Adipocyte (in vitro differentiated cells): ENCODE data around the gene METRNL.
"Not testable (repeated sequence)": the region's sequence is repeated elsewhere in the genome, so short reads cannot be mapped to it uniquely, and the experiment has no call there.

Experiments used
- DNase-seq: peaks from one replicate; pipeline ENCODE4 v3.0.0-alpha.2; 2015; ENCODE audit warnings: low read depth
- H3K27me3 ChIP-seq: replicated peaks from 2 replicates; pipeline ENCODE4 v1.7.0; 2013; ENCODE audit warnings: mild to moderate bottlenecking, low read length, moderate library complexity; ENCODE audit not compliant: control insufficient read depth, insufficient read depth
- H3K36me3 ChIP-seq: 2 replicates; pipeline ENCODE4 v1.7.0; 2013; ENCODE audit warnings: low read length, mild to moderate bottlenecking, moderate library complexity; ENCODE audit not compliant: control insufficient read depth, insufficient read depth, severe bottlenecking
- H3K4me1 ChIP-seq: 2 replicates; pipeline ENCODE4 v1.7.0; 2013; ENCODE audit warnings: mild to moderate bottlenecking, low read length, moderate library complexity; ENCODE audit not compliant: control insufficient read depth, insufficient read depth
- H3K4me3 ChIP-seq: 2 replicates; pipeline ENCODE4 v1.7.0; 2013; ENCODE audit warnings: mild to moderate bottlenecking, low read length, moderate library complexity
- H3K9ac ChIP-seq: 2 replicates; pipeline ENCODE4 v1.7.0; 2013; ENCODE audit warnings: mild to moderate bottlenecking, low read length, moderate library complexity
- H3K9me3 ChIP-seq: 2 replicates; pipeline ENCODE4 v1.7.0; 2013; ENCODE audit warnings: mild to moderate bottlenecking, low read length, moderate library complexity; ENCODE audit not compliant: control insufficient read depth

Gene METRNL

DNA sequence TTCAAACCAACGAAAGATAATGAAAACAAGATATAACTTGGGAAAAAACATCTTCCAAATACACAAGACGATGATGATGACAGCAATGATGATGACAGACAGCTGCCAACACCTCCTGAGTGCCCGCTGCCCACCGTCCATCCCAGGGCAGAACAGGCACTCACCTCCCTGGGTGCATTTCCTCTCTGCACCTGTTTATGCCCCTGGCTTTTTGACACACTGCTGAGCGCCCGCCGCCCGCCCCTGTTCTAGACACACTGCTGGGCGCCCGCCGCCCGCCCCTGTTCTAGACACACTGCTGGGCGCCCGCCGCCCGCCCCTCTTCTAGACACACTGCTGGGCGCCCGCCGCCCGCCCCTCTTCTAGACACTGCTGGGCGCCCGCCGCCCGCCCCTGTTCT lies 40.4 kb upstream of the METRNL start:
- H3K27me3 ChIP-seq, DNase-seq, H3K9ac ChIP-seq, H3K4me3 ChIP-seq, H3K4me1 ChIP-seq: not testable (repeated sequence)
- Histone ChIP-seq H3K9me3 (peaks cover 39% of the 10 kb centered on the region), H3K36me3 (peaks cover 14% of the 10 kb centered on the region)

DNA sequence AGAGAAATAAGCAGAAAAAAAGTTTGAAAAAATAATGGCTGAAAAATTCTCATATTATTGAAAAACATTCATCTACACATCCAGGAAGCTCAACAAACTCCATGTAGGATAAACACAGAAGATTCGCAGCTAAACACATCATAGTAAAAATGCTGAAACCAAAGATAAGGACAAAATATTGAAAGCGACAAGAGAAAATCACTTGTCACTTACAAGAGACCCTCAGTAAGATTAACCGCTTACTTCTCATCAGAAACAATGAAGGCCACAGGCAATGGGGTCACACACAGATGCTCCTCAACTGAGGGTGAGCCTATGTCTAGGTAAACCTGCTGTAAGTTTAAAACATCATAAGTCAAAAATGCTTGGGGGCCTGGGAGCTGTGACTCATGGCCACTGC lies 38.1 kb upstream of the METRNL start:
- Histone ChIP-seq H3K36me3 (peaks cover 14% of the 10 kb centered on the region), H3K9me3 (peaks cover 39% of the 10 kb centered on the region), H3K4me1 (no peaks in the 10 kb centered on the region), H3K9ac (no peak overlapping the region), H3K4me3 (no peak overlapping the region), H3K27me3 (no peaks in the 10 kb centered on the region)
- DNase-seq, result no peak

DNA sequence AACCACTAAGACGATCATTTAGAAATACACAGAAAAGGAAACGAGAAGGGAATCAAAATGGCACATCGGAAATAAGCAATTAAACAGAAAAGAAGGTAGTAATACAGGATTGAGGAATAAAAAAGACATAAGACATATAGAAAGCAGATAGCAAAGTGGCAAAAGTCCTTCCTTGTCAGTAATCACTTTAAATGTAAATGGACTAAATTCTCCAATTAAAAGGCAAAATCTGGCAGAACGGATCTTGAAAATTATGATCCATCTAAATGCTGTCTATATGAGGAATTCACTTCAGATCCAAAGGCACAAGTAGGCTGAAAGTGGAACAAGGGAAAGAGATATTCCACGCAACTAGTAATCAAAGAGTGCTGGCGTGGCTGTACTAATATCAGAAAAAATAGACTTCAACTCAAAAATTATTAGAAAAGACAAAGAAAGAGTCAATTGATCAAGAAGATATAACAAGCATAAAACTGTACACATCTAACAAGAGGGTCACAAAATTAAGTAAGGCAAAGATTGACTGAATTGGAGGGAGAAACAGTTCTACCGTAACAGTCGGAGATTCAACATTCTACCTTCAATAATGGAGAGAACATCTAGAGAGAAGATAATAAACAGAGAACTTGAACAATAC lies 36.8 kb upstream of the METRNL start:
- Histone ChIP-seq H3K27me3 (no peaks in the 10 kb centered on the region), H3K9me3 (peaks cover 39% of the 10 kb centered on the region), H3K9ac (no peak overlapping the region), H3K36me3 (peaks cover 23% of the 10 kb centered on the region), H3K4me3 (peak overlapping the region; percentile 13), H3K4me1 (no peaks in the 10 kb centered on the region)
- no peak for DNase-seq

DNA sequence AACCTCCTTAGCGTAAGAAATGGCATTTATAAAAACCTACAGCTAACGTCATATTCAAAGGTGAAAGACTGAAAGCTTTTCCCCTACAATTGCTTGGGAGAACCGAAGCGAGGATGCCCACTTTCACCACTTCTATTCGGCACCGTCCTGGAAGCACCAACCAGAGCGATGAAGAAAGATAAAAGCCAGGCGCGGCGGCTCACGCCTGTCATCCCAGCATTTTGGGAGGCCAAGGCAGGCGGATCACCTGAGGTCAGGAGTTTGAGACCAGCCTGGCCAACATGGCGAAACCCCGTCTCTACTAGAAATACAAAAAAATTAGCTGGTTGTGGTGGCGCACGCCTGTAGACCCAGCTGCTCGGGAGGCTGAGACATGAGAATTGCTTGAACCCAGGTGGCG lies 34.9 kb upstream of the METRNL start:
- peaks cover 39% of the 10 kb centered on the region for H3K9me3 ChIP-seq
- not testable (repeated sequence) for DNase-seq

DNA sequence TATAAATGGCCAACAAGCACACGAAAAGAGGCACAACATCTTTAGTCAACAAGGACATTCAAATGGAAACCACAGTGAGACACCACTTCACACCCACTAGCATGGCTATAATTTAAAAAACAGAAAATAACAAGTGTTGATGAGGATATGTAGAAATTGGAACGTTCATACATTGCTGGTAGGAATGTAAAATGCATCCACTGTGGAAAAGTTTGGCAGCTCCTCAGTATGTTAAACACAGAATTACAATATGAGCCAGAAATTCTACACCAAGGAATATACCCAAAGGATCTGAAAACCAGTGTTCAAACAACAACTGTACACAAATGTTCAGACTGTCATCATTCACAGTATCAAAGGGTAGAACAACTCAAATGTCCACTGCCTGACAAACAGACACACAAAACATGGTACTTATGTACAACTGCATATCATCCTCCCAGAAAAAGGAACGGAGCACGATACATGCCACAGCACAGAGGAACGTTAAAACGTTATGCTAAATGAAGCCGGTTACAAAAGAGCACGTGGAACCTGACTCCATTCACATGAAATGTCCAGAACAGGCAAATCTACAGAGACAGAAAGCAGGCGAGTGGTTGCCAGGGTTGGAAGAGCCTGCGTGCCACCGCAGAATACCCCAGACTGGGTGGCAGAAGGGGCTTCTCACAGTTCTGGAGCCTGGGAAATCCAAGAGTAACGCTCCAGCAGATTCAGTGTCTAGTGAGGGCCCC lies 32.8 kb upstream of the METRNL start:
- H3K36me3 ChIP-seq, result peaks cover 22% of the 10 kb centered on the region
- peaks cover 20% of the 10 kb centered on the region for H3K9me3 ChIP-seq
- no peaks in the 10 kb centered on the region for H3K27me3 ChIP-seq
- no peak for DNase-seq
- H3K9ac ChIP-seq, result no peak overlapping the region
- peaks cover 6% of the 10 kb centered on the region for H3K4me1 ChIP-seq
- H3K4me3 ChIP-seq, result no peak overlapping the region

More for the DNA sequence above, 34.9 kb upstream of the METRNL start:
- H3K36me3 ChIP-seq, result peaks cover 23% of the 10 kb centered on the region
- not testable (repeated sequence) for H3K4me1 ChIP-seq, H3K4me3 ChIP-seq, H3K27me3 ChIP-seq, H3K9ac ChIP-seq

DNA sequence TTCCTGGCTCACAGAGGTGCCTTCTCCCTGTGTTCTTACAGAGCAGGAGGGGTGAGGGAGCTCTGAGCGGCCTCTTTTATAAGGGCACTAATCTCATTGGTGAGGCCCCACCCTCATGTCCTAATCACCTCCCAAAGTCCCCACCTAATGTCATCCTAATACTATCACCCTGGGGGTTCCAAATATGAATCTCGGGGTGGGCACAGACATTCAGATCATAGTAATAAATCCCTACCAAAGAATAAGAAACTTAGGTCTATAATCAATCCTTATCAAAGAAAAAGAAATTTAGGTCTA lies 32.3 kb upstream of the METRNL start:
- Histone ChIP-seq H3K4me3 (no peak overlapping the region), H3K4me1 (peaks cover 9% of the 10 kb centered on the region), H3K9ac (no peak overlapping the region), H3K9me3 (peaks cover 15% of the 10 kb centered on the region), H3K27me3 (no peaks in the 10 kb centered on the region), H3K36me3 (peaks cover 17% of the 10 kb centered on the region)
- no peak for DNase-seq

DNA sequence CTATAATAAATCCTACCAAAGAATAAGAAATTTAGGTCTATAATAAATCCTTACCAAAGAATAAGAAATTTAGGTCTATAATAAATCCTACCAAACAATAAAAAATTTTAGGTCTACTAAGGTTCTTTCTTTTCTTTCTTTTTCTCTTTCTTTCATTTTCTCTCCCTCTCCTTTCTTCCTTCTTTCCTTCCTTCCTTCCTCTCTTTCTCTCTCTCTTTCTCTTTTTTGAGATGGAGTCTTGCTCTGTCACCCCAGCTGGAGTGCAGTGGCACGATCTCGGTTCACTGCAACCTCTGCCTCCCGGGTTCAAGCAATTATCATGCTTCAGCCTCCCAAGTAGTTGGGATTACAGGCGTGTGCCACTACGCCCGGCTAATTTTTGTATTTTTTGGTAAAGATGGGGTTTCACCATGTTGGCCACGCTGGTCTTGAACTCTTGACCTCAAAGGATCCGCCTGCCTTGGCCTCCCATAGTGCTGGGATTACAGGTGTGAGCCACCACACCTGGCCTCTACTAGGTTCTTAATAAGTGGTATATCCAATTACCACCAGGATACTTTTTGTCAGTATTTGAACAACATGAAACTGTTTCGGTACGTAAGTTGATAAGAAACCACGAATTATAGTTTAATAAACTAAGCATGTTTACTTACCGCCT lies 31.5 kb upstream of the METRNL start:
- not testable (repeated sequence) for H3K9ac ChIP-seq, H3K4me3 ChIP-seq, H3K27me3 ChIP-seq, DNase-seq, H3K9me3 ChIP-seq
- H3K4me1 ChIP-seq, result peaks cover 15% of the 10 kb centered on the region
- peaks cover 12% of the 10 kb centered on the region for H3K36me3 ChIP-seq

DNA sequence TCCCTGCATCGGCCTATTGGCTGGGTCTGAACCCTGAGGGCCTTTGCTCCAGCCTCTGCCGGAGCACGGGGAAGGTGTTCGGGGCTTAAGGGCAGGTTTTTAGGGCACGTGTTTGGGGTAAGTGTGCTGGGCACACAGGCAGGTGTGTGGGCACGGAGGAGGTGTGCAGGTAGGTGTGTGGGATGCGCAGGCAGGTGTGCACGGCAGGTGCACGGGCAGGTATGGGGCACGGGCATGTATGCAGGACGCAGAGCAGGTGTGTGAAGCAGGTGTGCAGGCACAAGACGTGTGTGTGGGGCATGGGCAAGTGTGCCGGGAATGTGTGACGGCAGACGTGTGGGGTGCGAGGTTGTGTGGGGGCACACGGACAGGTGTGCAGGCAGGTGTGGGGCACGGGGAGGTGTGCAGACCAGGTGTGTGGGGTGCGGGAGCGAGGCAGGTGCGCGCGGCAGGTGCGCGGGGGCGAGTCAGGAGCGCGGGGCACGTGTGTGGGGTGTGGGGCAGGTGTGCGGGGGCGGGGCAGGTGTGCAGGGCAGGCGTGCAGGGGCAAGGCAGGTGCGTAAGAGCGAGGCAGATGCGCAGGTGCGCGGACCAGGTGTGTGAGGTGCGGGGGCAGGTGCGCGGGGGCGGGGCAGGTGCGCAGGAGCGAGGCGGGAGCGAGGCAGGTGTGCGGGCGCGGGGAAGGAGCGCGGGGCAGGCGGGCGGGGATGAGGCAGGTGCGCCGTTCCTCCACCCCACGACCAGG lies 28.6 kb upstream of the METRNL start:
- H3K36me3 ChIP-seq, result peaks cover 9% of the 10 kb centered on the region
- H3K9ac ChIP-seq, result peak overlapping the region; percentile 89
- no peaks in the 10 kb centered on the region for H3K27me3 ChIP-seq
- no peak for DNase-seq
- peaks cover 24% of the 10 kb centered on the region for H3K4me1 ChIP-seq
- peak overlapping the region; percentile 90 for H3K4me3 ChIP-seq
- no peaks in the 10 kb centered on the region for H3K9me3 ChIP-seq

DNA sequence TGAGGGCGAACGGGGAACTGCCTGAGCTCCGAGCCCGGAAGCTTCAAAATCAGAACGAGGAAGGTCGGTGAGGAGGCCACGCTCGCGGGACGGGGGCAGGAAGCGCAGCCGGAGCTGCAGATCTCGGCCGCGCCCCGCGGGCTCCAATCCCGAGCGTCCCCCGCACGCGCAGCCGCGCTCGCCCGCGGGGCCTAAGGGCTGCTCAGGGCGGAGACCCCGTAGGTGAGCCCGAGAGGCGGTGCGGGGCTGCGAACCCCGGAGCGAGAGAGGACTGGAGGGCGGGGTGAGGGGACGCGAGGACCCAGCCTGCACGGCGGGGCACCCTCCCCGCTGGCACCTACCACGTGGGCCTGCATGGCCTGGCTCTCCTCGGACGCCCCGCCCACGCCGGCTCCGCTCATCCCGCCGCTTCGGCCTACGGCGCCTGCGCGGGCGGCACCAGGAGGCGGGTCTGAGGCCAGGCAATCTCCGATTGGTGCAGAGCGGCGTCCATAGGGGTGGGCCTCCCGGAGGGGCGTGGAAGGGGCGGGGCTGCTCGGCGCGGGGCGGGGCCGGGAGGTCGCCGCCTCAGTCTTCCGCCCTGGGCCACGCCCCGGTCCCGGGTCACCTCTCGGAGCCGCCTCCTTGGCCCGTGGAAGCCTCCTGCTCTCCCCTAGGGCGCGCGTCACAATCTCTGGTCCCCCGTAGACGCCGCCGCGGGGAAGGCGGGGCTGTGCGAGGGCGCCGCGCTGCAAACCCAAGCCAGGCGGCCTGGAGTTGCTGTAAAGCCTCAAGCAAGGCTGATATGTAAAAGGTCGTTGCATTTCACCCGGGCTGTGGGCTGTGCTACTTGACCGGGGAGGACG lies 27.8 kb upstream of the METRNL start:
- H3K4me1 ChIP-seq, result peaks cover 32% of the 10 kb centered on the region

DNA sequence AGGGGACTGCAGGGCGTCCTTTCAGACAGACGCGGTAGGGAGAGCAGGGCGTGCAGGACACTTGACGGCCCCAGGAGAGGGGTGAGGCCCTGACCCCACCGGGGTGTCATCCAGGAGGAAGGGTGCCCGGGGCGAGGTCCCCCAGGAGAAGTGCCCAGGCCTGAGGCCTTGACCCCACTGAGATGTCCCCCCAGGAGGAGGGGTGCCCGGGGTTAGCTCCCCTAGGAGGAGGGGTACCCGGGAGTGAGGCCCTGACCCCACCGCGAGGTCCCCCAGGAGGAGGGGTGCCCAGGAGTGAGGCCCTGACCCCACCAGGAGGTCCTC lies 27.2 kb upstream of the METRNL start:
- Histone ChIP-seq H3K9me3 (no peaks in the 10 kb centered on the region), H3K4me1 (peaks cover 33% of the 10 kb centered on the region), H3K9ac (peak overlapping the region; percentile 87), H3K36me3 (no peaks in the 10 kb centered on the region), H3K4me3 (peak overlapping the region; percentile 72), H3K27me3 (no peaks in the 10 kb centered on the region)
- DNase-seq, result no peak

More for the DNA sequence above, 27.8 kb upstream of the METRNL start:
- H3K9ac ChIP-seq, result peak overlapping the region; percentile 89
- peak; percentile 99 for DNase-seq
- peaks cover 6% of the 10 kb centered on the region for H3K36me3 ChIP-seq
- H3K4me3 ChIP-seq, result peak overlapping the region; percentile 90
- H3K9me3 ChIP-seq, result no peaks in the 10 kb centered on the region
- no peaks in the 10 kb centered on the region for H3K27me3 ChIP-seq
